NCI-H446 treated with DMSO at 0.1 percent for 48 hours (cell line): ENCODE results near the gene RBP7.

Experiments used
- DNase-seq: peaks from one replicate; lab custom pipeline; 2025; lab: John Stamatoyannopoulos, UW

Gene RBP7

GRCh38 chr1:10031461-10031860, 34.4 kb downstream of the RBP7 start:
- DNase-seq = no peak

- peak; percentile 99 for DNase-seq
Measured at GRCh38 chr1:10032590-10033358, 35.7 kb downstream of the RBP7 start, which contains the start of gene UBE4B. TSS of gene UBE4B (plus strand) at chr1:10032958. CDS start at chr1:10033671, 713 bp downstream.

- no peak for DNase-seq
Measured at GRCh38 chr1:10033359-10033845, 36.4 kb downstream of the RBP7 start.

GRCh38 chr1:10042746-10043145, 45.7 kb downstream of the RBP7 start:
- no peak for DNase-seq

- peak; percentile 91 for DNase-seq
Measured at GRCh38 chr1:10045480-10046355, 48.7 kb downstream of the RBP7 start.

- DNase-seq = peak; percentile 63
Measured at GRCh38 chr1:10046356-10047085, 49.5 kb downstream of the RBP7 start.

- DNase-seq = no peak
Measured at GRCh38 chr1:10048601-10049000, 51.6 kb downstream of the RBP7 start.

- peak; percentile 78 for DNase-seq
Measured at GRCh38 chr1:10050611-10051010, 53.6 kb downstream of the RBP7 start.

GRCh38 chr1:10051656-10052055, 54.6 kb downstream of the RBP7 start:
- DNase-seq = peak; percentile 49

- DNase-seq = no peak
Measured at GRCh38 chr1:10052347-10052746, 55.3 kb downstream of the RBP7 start.

- no peak for DNase-seq
Measured at GRCh38 chr1:10054465-10054864, 57.4 kb downstream of the RBP7 start.

- no peak for DNase-seq
Measured at GRCh38 chr1:10056599-10056987, 59.6 kb downstream of the RBP7 start.

- DNase-seq = peak; percentile 46
Measured at GRCh38 chr1:10057343-10057742, 60.3 kb downstream of the RBP7 start.

- DNase-seq = no peak
Measured at GRCh38 chr1:10057796-10058195, 60.8 kb downstream of the RBP7 start.

GRCh38 chr1:10059342-10059718, 62.3 kb downstream of the RBP7 start:
- DNase-seq = peak; percentile 59

GRCh38 chr1:10060311-10061100, 63.5 kb downstream of the RBP7 start:
- DNase-seq = no peak

GRCh38 chr1:10061276-10061675, 64.2 kb downstream of the RBP7 start:
- DNase-seq = no peak

GRCh38 chr1:10063878-10064277, 66.8 kb downstream of the RBP7 start:
- no peak for DNase-seq

GRCh38 chr1:10064416-10065343, 67.7 kb downstream of the RBP7 start:
- no peak for DNase-seq

- DNase-seq = no peak
Measured at GRCh38 chr1:10065344-10065685, 68.3 kb downstream of the RBP7 start.
